ENCODE results near the gene PLCD3.

The PLCD3 gene

DNA sequence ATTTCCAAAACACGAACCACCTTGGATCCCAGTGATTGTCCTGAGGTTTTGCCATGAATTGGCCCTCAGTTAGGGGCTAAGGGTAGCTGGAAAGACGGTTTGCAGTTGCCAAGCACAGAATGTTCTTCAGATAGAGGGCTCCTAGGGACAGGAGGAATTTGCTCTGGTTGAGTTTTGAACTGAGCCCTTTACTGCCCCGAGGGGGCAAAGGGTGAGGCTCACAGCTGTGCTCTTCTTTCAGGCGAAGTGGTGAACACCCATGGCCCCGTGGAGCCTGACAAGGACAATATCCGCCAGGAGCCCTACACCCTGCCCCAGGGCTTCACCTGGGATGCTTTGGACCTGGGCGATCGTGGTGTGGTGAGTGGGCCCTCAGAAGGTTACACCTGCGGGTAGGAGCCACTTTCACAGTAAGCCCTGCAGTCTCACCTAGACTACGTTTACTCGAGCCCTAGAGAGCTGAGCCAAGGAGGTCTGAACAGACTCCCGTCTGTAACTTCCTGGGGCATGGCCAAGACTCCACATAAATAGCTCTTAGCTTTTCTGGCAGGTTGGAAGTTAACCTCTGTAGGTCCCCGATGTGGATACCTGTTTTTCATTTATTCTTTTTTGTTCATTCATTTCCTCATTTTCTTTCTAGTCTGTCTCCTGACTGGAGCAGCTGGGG is 38.7 kb downstream of the PLCD3 start:
- Histone ChIP-seq H3K9me2 (replicated peaks; ENCODE audit: insufficient read depth, low read length) (no peaks in the 10 kb centered on the region), H3K4me3 (ENCODE audit: insufficient read depth, low read length, poor library complexity, severe bottlenecking) (no peak overlapping the region), H3K27ac (ENCODE audit: low read depth, low read length) (no peak overlapping the region), H3K36me3 (ENCODE audit: low read length) (peaks cover 6% of the 10 kb centered on the region; the same call in 1 of the 2 replicates), H3F3A (ENCODE audit: insufficient read depth) (no peaks in the 10 kb centered on the region), H4K20me1 (ENCODE audit: low read depth, low read length) (no peaks in the 10 kb centered on the region), H3K79me2 (ENCODE audit: insufficient read depth, low read length) (no peaks in the 10 kb centered on the region), H3K4me2 (ENCODE audit: low read depth, low read length, poor library complexity, severe bottlenecking) (no peak overlapping the region), H3K27me3 (ENCODE audit: low read length) (no peaks in the 10 kb centered on the region), H3K9me3 (ENCODE audit: insufficient read depth, low read length) (no peaks in the 10 kb centered on the region), H3K9ac (ENCODE audit: low read length) (no peak overlapping the region), H2AFZ (ENCODE audit: low read depth, low read length, severe bottlenecking) (no peak overlapping the region)
- no peak for TF ChIP-seq CTCF (IDR thresholded peaks at IDR 0.05; ENCODE audit: insufficient read depth, low read length, poor library complexity, severe bottlenecking)
- no peak for TF ChIP-seq EZH2phosphoT487 (conservative IDR thresholded peaks at IDR 0.05; ENCODE audit: low read length)

DNA sequence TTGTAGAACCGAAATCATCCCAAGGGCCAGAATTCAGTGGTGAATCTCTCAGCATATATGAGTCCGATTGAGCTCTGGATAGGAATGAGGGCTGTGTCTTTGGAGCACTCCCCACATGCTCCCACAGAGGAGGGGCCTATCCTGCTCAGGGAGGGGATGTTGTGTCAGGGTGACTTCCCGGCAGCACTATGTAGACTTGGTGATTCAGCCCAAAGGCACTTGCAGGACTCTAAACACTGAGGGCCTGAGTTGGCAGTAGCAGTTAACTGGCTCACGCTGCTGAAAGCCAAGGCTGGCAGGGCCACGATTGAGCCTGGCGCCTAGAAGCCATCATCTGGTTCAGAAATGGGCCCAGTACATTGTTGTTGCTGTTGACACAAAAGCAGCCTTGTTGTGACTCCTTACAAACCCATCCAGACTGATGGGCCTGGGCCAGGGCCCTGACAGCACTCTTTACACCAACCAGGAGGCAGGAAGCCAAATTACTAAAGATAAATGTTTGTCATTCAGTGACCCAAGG is 39.3 kb downstream of the PLCD3 start:
- Histone ChIP-seq H3K9me3 (ENCODE audit: insufficient read depth, low read length) (no peaks in the 10 kb centered on the region), H3K27me3 (ENCODE audit: low read length) (no peaks in the 10 kb centered on the region), H3K9me2 (replicated peaks; ENCODE audit: insufficient read depth, low read length) (no peaks in the 10 kb centered on the region), H3K4me2 (ENCODE audit: low read depth, low read length, poor library complexity, severe bottlenecking) (no peak overlapping the region), H3K4me3 (ENCODE audit: insufficient read depth, low read length, poor library complexity, severe bottlenecking) (no peak overlapping the region), H3F3A (ENCODE audit: insufficient read depth) (no peaks in the 10 kb centered on the region), H2AFZ (ENCODE audit: low read depth, low read length, severe bottlenecking) (no peak overlapping the region), H3K36me3 (ENCODE audit: low read length) (peaks cover 6% of the 10 kb centered on the region; the same call in 1 of the 2 replicates), H3K79me2 (ENCODE audit: insufficient read depth, low read length) (no peaks in the 10 kb centered on the region), H3K9ac (ENCODE audit: low read length) (no peak overlapping the region), H3K27ac (ENCODE audit: low read depth, low read length) (no peak overlapping the region), H4K20me1 (ENCODE audit: low read depth, low read length) (no peaks in the 10 kb centered on the region)
- TF ChIP-seq EZH2phosphoT487 (conservative IDR thresholded peaks at IDR 0.05; ENCODE audit: low read length) (no peak), CTCF (IDR thresholded peaks at IDR 0.05; ENCODE audit: insufficient read depth, low read length, poor library complexity, severe bottlenecking) (no peak)

- Histone ChIP-seq H3K27me3 (ENCODE audit: low read length) (no peaks in the 10 kb centered on the region), H3K79me2 (ENCODE audit: insufficient read depth, low read length) (no peaks in the 10 kb centered on the region), H3K4me3 (ENCODE audit: insufficient read depth, low read length, poor library complexity, severe bottlenecking) (no peak overlapping the region), H2AFZ (ENCODE audit: low read depth, low read length, severe bottlenecking) (no peak overlapping the region), H3K9ac (ENCODE audit: low read length) (no peak overlapping the region), H3K4me2 (ENCODE audit: low read depth, low read length, poor library complexity, severe bottlenecking) (no peak overlapping the region), H3K27ac (ENCODE audit: low read depth, low read length) (no peak overlapping the region), H3F3A (ENCODE audit: insufficient read depth) (no peaks in the 10 kb centered on the region), H3K36me3 (ENCODE audit: low read length) (peaks cover 8% of the 10 kb centered on the region; the same call in 1 of the 2 replicates), H3K9me2 (replicated peaks; ENCODE audit: insufficient read depth, low read length) (no peaks in the 10 kb centered on the region), H4K20me1 (ENCODE audit: low read depth, low read length) (no peaks in the 10 kb centered on the region), H3K9me3 (ENCODE audit: insufficient read depth, low read length) (no peaks in the 10 kb centered on the region)
- TF ChIP-seq EZH2phosphoT487 (conservative IDR thresholded peaks at IDR 0.05; ENCODE audit: low read length) (no peak), CTCF (IDR thresholded peaks at IDR 0.05; ENCODE audit: insufficient read depth, low read length, poor library complexity, severe bottlenecking) (no peak)
Measured at GRCh38 chr17:45091778-45092425, 40.4 kb downstream of the PLCD3 start.

Measured in SU-DHL-6 (cell line).